GM12873 (cell line): ENCODE results near the gene CFAP410.

Experiments used
- TF ChIP-seq, protein P1 (sequence below): IDR thresholded peaks from 2 replicates; pipeline ENCODE4 v1.5.1; 2012; ENCODE audit warnings: low read depth, mild to moderate bottlenecking, moderate library complexity, low read length, control low read depth; ENCODE audit not compliant: insufficient read depth; ENCODE audit errors: missing control alignments

The CFAP410 gene

DNA sequence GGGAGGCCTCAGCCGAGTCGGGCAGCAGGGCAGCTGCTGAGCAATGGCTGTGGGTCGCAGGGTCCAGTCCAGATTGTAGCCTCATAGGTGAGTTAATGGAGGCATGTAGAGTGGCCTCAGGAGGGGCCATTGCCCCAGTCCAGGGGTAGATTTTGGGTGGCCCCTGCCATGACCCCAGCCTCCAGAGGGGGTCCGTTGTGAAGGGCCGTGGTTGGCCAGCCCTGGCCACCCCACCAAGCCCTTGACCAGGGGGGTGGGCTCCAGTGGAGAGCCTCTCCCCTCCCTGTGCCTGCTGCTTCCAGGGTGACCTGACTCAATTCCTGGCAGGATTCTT, 40.3 kb upstream of the CFAP410 start:
- TF ChIP-seq, protein P1, sequence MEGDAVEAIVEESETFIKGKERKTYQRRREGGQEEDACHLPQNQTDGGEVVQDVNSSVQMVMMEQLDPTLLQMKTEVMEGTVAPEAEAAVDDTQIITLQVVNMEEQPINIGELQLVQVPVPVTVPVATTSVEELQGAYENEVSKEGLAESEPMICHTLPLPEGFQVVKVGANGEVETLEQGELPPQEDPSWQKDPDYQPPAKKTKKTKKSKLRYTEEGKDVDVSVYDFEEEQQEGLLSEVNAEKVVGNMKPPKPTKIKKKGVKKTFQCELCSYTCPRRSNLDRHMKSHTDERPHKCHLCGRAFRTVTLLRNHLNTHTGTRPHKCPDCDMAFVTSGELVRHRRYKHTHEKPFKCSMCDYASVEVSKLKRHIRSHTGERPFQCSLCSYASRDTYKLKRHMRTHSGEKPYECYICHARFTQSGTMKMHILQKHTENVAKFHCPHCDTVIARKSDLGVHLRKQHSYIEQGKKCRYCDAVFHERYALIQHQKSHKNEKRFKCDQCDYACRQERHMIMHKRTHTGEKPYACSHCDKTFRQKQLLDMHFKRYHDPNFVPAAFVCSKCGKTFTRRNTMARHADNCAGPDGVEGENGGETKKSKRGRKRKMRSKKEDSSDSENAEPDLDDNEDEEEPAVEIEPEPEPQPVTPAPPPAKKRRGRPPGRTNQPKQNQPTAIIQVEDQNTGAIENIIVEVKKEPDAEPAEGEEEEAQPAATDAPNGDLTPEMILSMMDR = no peak

DNA sequence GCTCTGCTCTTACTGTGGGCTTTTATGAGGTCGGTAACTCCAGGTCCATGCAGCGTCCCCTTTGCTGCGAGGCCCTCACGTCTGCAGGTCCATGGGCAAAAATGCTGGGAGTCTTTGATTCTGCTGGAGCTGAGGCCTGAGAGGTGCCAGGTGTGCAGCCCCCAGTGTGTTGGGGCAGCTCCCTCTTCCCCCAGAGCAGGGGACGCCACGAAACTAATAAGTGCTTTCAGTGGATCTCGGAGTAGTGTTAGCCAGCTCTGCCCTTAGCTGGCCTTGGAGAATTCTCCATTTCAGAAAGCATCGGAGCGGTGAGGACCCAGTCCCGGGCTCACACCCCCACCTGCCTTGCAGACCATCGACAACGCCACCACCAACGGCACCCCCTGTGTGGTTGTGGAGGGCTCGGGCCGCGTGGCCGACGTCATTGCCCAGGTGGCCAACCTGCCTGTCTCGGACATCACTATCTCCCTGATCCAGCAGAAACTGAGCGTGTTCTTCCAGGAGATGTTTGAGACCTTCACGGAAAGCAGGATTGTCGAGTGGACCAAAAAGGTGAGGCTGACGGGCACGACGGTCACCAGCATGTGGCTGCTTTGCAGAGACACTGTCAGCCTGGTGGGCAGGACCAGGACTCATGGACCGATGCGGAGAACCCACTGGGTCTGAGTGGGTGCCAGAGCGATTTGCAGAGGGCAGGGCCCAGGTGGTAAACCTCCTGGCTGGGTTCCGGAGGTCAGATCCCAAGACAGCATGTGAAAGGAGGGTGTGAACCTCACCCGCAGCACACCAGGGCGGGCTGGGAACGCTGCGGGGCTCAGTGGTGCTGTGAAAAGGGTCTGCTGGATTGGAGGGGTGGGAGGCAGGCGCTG, 39.7 kb upstream of the CFAP410 start:
- TF ChIP-seq, protein P1 = no peak

DNA sequence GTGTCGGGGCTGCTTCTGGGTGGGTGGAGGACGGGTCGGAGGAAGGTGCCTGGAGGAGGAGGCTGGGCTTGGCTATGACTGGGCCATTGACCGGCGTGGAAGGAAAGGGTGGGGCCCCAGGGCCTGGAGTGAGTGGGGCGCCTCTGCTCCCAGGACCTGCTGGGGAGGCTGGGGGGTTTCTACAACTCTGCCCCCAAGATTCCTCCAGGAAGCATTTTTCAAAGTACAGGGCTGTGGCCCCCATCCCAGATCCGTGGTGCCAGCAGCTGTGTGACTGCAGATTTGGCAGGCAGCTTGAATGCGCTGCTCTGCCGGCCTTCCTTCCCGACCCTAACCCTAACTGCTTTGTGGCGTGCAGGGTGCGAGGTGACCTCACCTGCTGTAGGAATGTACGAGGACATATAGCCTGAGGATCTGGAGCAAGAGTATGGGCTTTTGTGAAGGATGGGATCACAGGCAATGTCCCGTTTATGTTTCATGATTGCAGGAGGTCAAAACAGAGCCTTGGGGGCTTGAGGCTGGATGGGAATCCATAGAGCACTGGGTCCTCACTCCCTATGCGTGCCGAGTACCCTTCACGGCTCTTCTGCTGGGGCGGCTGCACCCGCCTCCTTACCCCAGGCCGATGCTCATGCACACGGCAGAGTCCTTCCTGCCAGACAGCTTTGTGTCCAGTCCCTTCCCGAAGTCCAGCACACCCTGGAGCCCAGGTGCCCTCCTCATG, 38.9 kb upstream of the CFAP410 start:
- TF ChIP-seq, protein P1 = no peak

DNA sequence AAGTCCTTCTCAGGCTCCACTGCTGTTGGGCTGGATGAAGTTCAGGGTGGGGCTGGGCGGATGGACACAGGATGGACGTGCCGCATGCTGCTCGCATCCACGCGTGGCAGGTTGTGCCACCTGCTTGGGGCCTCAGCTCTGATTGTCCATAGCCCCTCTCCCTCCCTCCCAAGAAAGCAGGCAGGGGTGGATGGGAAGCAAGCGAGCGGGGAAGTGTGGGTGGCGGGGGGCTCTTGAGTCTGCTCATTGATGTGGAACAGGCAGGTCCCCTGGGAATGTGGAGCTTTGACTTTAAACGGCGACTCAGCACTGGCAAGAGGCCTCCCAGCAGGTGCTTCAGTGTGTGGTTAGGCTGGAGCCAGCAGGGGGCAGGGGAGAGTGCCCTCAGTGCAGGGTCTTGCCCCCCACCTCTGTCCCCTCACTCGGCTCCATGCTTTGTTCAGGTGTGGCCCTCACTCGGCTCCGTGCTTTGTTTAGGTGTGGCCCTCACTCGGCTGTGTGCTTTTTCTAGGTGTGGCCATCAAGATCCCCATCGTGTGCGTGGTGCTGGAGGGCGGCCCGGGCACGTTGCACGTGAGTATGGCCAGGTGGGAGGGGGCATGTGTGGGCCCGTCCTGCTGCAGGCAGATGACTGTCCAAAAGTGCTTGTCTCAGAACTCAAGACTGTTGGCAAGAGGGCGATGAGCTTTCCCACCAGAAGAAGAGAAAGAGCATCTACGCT, 38.2 kb upstream of the CFAP410 start:
- TF ChIP-seq, protein P1 = peak; percentile 37

DNA sequence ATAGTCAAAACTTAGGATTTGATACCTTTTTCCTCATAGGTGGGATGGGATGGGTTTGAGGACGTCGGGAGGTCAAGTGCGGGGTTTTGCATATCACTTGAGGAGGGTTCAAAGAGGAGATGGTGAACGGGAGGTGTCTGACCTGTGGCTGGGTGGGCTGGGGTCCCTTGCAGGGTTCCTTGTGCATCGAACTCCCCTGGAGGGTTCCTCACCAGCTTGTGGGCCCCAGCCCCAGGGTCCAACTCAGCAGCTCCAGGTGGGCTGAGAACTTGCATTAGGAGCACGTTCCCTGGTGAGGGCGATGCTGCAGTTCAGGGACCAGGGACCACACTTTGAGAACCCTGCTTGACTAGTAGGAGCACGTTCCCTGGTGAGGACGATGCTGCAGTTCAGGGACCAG, 37.4 kb upstream of the CFAP410 start:
- TF ChIP-seq, protein P1 = no peak

DNA sequence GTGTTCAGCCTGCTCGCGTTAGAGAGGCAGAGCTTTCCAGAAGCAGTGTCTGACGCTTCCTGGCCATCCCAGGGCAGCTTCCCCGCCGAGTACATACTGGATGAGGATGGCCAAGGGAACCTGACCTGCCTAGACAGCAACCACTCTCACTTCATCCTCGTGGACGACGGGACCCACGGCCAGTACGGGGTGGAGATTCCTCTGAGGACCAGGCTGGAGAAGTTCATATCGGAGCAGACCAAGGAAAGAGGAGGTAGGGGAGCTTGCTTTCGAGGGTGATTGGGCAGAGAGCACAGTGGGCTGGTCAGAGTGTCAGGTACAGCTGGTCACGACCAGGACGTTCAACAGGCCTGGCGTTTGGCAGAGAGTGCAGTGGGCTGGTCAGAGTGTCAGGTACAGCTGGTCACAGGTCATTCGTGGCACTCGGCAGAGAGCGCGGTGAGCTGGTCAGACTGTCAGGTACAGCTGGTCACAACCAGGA, 36.6 kb upstream of the CFAP410 start:
- TF ChIP-seq, protein P1 = no peak

DNA sequence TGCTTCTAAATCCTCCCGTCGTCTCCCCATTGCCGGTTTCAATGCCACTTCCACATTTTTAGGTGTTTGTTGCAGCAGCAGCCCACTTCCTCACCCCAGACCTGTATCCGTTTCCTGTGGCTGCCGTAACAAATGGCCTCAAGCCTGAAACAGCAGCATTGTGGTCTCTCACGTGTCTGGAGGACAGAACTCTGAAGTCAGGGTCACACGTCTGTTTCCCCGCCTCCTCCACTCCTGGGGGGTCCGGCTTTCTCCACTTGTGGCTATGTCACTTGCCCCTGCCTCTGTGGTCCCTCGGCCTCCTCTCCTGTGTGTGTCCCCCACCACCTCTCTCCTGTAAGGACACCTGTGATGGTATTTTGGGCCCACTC, 36.1 kb upstream of the CFAP410 start:
- TF ChIP-seq, protein P1 = no peak
